ENCODE results near the gene SPAG6. TPM values are rescaled to one million over a fixed set of nuclear protein-coding genes. Genes with fewer than 3 reads are reported as not detected.

The SPAG6 gene
- 10 to 100 TPM in 2 of 6 donors, 1 to 10 TPM in 3, under 1 TPM in 1; 0.74 to 44.1 (median 8.7) TPM for total RNA-seq

GRCh38 chr10:22345301-22346095 lies at the start of gene SPAG6:
Gene SPAG6 (plus strand): TSS chr10:22345496. CDS start chr10:22345612, 116 bp downstream.
- Histone ChIP-seq H3K36me3 (no peaks in the 10 kb centered on the region), H3K4me1 (peaks cover 5 to 19% (median 13%) of the 10 kb centered on the region in 4 donors), H3K27me3 (peaks cover 0 to 53% (median 20%) of the 10 kb centered on the region in 4 donors), H3K27ac (no peak within 1 kb of the TSS), H3K9me3 (no peaks in the 10 kb centered on the region), H3K4me3 (peak within 1 kb of the TSS; percentile 2 to 40 (median 32))
- peak in 1 of 2 donors; percentile 58 for ATAC-seq (ENCODE audit: low FRiP score in 2 of 2)
- 0 to 12% methylated on average over 1 to 47 of the region's 83 CpGs for WGBS, 2 donors
- peak in 1 of 6 experiments; percentile 21 for TF ChIP-seq CTCF (IDR thresholded peaks at IDR 0.05)
- peak in 1 of 4 donors; percentile 11 for TF ChIP-seq POLR2A (IDR thresholded peaks at IDR 0.05)
- TF ChIP-seq EP300 (IDR thresholded peaks at IDR 0.05): no peak
- TF ChIP-seq POLR2AphosphoS5 (IDR thresholded peaks at IDR 0.05): peak in 1 of 2 donors; percentile 36
- DNase-seq: peak; percentile 76 to 92

- no peak for TF ChIP-seq EP300 (IDR thresholded peaks at IDR 0.05)
- TF ChIP-seq CTCF (IDR thresholded peaks at IDR 0.05): no peak
- TF ChIP-seq POLR2AphosphoS5 (IDR thresholded peaks at IDR 0.05): no peak
- TF ChIP-seq POLR2A (IDR thresholded peaks at IDR 0.05): no peak
- H3K36me3 ChIP-seq: no peaks in the 10 kb centered on the region
- DNase-seq: peak in 1 of 2 donors; percentile 9
- no peaks in the 10 kb centered on the region for H3K9me3 ChIP-seq
- no peaks in the 10 kb centered on the region for H3K4me1 ChIP-seq
- no peaks in the 10 kb centered on the region for H3K27me3 ChIP-seq
- no peak overlapping the region for H3K27ac ChIP-seq
- ATAC-seq (ENCODE audit: low FRiP score in 2 of 2): no peak
- no peak overlapping the region for H3K4me3 ChIP-seq
- 93 to 100% methylated on average over 4 of the region's 4 CpGs for WGBS, 2 donors
These were observed 44.1 kb upstream of the SPAG6 start for GRCh38 chr10:22301193-22301592.

- Histone ChIP-seq H3K36me3 (no peaks in the 10 kb centered on the region), H3K27ac (no peak overlapping the region), H3K4me3 (no peak overlapping the region), H3K4me1 (no peaks in the 10 kb centered on the region), H3K27me3 (no peaks in the 10 kb centered on the region), H3K9me3 (no peaks in the 10 kb centered on the region)
- DNase-seq (no peak), ATAC-seq (ENCODE audit: low FRiP score in 2 of 2) (no peak)
- WGBS, 2 donors: 91 to 93% methylated on average over 3 of the region's 3 CpGs
- TF ChIP-seq EP300 (IDR thresholded peaks at IDR 0.05) (no peak), POLR2AphosphoS5 (IDR thresholded peaks at IDR 0.05) (no peak), POLR2A (IDR thresholded peaks at IDR 0.05) (no peak), CTCF (IDR thresholded peaks at IDR 0.05) (no peak)
These were observed 41.8 kb upstream of the SPAG6 start for GRCh38 chr10:22303461-22303860.

GRCh38 chr10:22305721-22306120 lies 39.6 kb upstream of the SPAG6 start:
- no peaks in the 10 kb centered on the region for H3K36me3 ChIP-seq
- no peak overlapping the region for H3K27ac ChIP-seq
- 75 to 78% methylated on average over 2 of the region's 2 CpGs for WGBS, 2 donors
- DNase-seq (no peak), ATAC-seq (ENCODE audit: low FRiP score in 2 of 2) (no peak)
- no peaks in the 10 kb centered on the region for H3K27me3 ChIP-seq
- H3K4me1 ChIP-seq: no peaks in the 10 kb centered on the region
- TF ChIP-seq CTCF (IDR thresholded peaks at IDR 0.05) (no peak), POLR2A (IDR thresholded peaks at IDR 0.05) (no peak), POLR2AphosphoS5 (IDR thresholded peaks at IDR 0.05) (no peak), EP300 (IDR thresholded peaks at IDR 0.05) (no peak)
- no peak overlapping the region for H3K4me3 ChIP-seq
- no peaks in the 10 kb centered on the region for H3K9me3 ChIP-seq

Data from upper lobe of left lung (tissue), 6 donors.